NB4 (cell line): ENCODE data around the gene PABPN1L.

Source experiments
- CTCF ChIP-seq: IDR thresholded peaks from one replicate; pipeline ENCODE4 v1.5.1; 2012; ENCODE audit warnings: low read depth, low read length
- MAX ChIP-seq: IDR thresholded peaks from 2 replicates; pipeline ENCODE4 v1.6.1; 2011; ENCODE audit warnings: low read depth, low read length
- POLR2A ChIP-seq: IDR thresholded peaks from 2 replicates; pipeline ENCODE4 v1.6.1; 2011; ENCODE audit warnings: mild to moderate bottlenecking; ENCODE audit not compliant: insufficient read length; ENCODE audit errors: extremely low read depth

GRCh38 chr16:88817785-88818574 is 48.5 kb downstream of the PABPN1L start:
- TF ChIP-seq CTCF (no peak), MAX (no peak), POLR2A (no peak)
